CD4-positive, alpha-beta T cell (primary cell): Measurements from ENCODE around the gene UTP15. TPM values are rescaled to one million over a fixed set of nuclear protein-coding genes. Genes with fewer than 3 reads are reported as not detected.

Source experiments
- ATAC-seq: fragments of 200-7000 bp; cut with Tn5 transposase; one replicate; pipeline ENCODE4 v1.10.0; 2022; ENCODE audit warnings: mild to moderate bottlenecking; ENCODE audit not compliant: poor library complexity
- CTCF ChIA-PET: fragments of 350-600 bp; sonication (Branson Sonifier 250); formaldehyde crosslinking; loops from one replicate; lab custom pipeline; 2021; ENCODE audit warnings: antibody characterized with exemption, inconsistent platforms; lab: Charles Lee
- POLR2A ChIA-PET: fragments of 350-600 bp; sonication (Branson Sonifier 250); formaldehyde crosslinking; loops from one replicate; lab custom pipeline; 2021; ENCODE audit warnings: antibody characterized with exemption, inconsistent platforms; lab: Charles Lee
- DNase-seq, 14 experiments: peaks; one replicate each; pipeline ENCODE4 v3.0.0-alpha.2; 2013 to 2020; ENCODE audit warnings: mixed read lengths in 2 of 14
- H3K27ac ChIP-seq, 2 donors: one replicate each; pipeline versions ENCODE4 v1.5.1 to v1.7.0; 2013; ENCODE audit warnings: low read length in 2 of 2, low read depth in 1 of 2, mild to moderate bottlenecking in 1 of 2
- H3K27me3 ChIP-seq, 2 experiments: 1 replicate in 1 of 2; 2 replicates in 1 of 2; pipeline versions ENCODE4 v1.6.1 to v1.7.0; 2013; ENCODE audit warnings: low read length in 2 of 2, control low read depth in 1 of 2, mild to moderate bottlenecking in 1 of 2, moderate library complexity in 1 of 2; ENCODE audit not compliant: insufficient read depth in 2 of 2, control insufficient read depth in 1 of 2
- H3K36me3 ChIP-seq: one replicate; pipeline ENCODE4 v1.6.1; 2013; ENCODE audit warnings: low read length, control low read depth; ENCODE audit not compliant: insufficient read depth
- H3K4me1 ChIP-seq: one replicate; pipeline ENCODE4 v1.6.1; 2013; ENCODE audit warnings: low read length, control low read depth; ENCODE audit not compliant: insufficient read depth
- H3K4me3 ChIP-seq: one replicate; pipeline ENCODE4 v1.5.1; 2013; ENCODE audit warnings: mild to moderate bottlenecking, low read length, moderate library complexity
- H3K9me3 ChIP-seq, 2 experiments: 1 replicate in 1 of 2; 2 replicates in 1 of 2; pipeline versions ENCODE4 v1.6.1 to v1.7.0; 2013; ENCODE audit warnings: low read length in 2 of 2, mild to moderate bottlenecking in 2 of 2, control low read depth in 1 of 2, moderate library complexity in 1 of 2; ENCODE audit not compliant: control insufficient read depth in 1 of 2, insufficient read depth in 1 of 2
- H3K27ac Mint-ChIP-seq: one replicate; pipeline ENCODE4 v1.8.0; 2020; ENCODE audit warnings: mixed read lengths
- H3K27me3 Mint-ChIP-seq: one replicate; pipeline ENCODE4 v1.8.0; 2021; ENCODE audit warnings: mixed read lengths
- H3K36me3 Mint-ChIP-seq: one replicate; pipeline ENCODE4 v1.8.0; 2021; ENCODE audit warnings: low read depth, mixed read lengths
- H3K4me1 Mint-ChIP-seq: one replicate; pipeline ENCODE4 v1.8.0; 2021; ENCODE audit warnings: low read depth, mixed read lengths
- H3K4me3 Mint-ChIP-seq: one replicate; pipeline ENCODE4 v1.8.0; 2020; ENCODE audit warnings: mild to moderate bottlenecking, mixed read lengths
- H3K9me3 Mint-ChIP-seq: one replicate; pipeline ENCODE4 v1.8.0; 2020; ENCODE audit warnings: mixed read lengths
- intact Hi-C, 2 experiments: fragments of 100-400 bp; cut with DNase I in 1 of 2; cut with micrococcal nuclease in 1 of 2; formaldehyde crosslinking; loops; one replicate each; pipeline versions ENCODE4 v1.15.1 to v1.9.0; 2023 to 2025; cut with DNase I, micrococcal nuclease
- total RNA-seq, 174 experiments: library from RNA in 2 of 174; stranded (reverse) in 2 of 174; gene quantifications; one replicate each; pipeline ENCODE4 v1.2.3 and lab custom pipeline; 2021 to 2026
- TF ChIP-seq, protein P1 (sequence below): fragments of 200-600 bp; IDR thresholded peaks from one replicate; pipeline ENCODE4 v1.8.0; 2022; ENCODE audit warnings: antibody characterized with exemption, mild to moderate bottlenecking

The UTP15 gene
- total RNA-seq, 2 experiments from 2014 or later = 52.0 to 55.2 TPM

DNA sequence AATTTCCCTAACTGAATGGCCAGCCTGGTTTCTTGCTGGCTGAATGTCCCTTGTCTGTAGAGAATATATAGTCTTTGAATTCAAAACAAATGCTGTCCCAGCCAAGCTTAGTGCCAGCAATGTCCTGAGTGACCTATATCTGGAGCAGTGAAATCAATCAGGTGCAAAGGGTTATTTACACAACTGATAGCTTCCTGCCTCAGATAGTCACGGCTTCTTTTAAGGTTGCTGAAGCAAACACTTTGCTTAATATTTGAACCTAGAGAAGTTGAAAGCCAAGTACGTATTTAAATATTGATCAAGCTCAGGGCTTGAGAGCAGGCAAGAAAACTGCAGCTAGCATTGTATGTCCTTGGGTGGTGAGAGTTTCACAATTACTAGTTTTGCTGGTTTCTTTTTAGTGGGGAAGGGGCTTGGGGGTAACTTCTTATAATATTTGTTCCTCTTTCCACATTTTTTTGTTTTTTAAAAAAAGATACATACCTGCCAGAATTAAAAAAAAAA lies 58.4 kb downstream of the UTP15 start:
- peaks cover 59% of the 10 kb centered on the region for H3K27me3 Mint-ChIP-seq
- no peaks in the 10 kb centered on the region for H3K36me3 ChIP-seq
- no peak overlapping the region for H3K27ac Mint-ChIP-seq
- H3K4me3 ChIP-seq = no peak overlapping the region
- H3K4me3 Mint-ChIP-seq = no peak overlapping the region
- H3K9me3 ChIP-seq = no peaks in the 10 kb centered on the region
- no peak overlapping the region for H3K27ac ChIP-seq
- H3K27me3 ChIP-seq = peaks cover 25 to 37% of the 10 kb centered on the region in 2 experiments
- H3K4me1 ChIP-seq = peaks cover 11% of the 10 kb centered on the region
- POLR2A ChIA-PET = no interaction called here
- TF ChIP-seq, protein P1, sequence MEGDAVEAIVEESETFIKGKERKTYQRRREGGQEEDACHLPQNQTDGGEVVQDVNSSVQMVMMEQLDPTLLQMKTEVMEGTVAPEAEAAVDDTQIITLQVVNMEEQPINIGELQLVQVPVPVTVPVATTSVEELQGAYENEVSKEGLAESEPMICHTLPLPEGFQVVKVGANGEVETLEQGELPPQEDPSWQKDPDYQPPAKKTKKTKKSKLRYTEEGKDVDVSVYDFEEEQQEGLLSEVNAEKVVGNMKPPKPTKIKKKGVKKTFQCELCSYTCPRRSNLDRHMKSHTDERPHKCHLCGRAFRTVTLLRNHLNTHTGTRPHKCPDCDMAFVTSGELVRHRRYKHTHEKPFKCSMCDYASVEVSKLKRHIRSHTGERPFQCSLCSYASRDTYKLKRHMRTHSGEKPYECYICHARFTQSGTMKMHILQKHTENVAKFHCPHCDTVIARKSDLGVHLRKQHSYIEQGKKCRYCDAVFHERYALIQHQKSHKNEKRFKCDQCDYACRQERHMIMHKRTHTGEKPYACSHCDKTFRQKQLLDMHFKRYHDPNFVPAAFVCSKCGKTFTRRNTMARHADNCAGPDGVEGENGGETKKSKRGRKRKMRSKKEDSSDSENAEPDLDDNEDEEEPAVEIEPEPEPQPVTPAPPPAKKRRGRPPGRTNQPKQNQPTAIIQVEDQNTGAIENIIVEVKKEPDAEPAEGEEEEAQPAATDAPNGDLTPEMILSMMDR = no peak
- ATAC-seq (no peak), DNase-seq (no peak)
- H3K9me3 Mint-ChIP-seq = no peaks in the 10 kb centered on the region
- H3K4me1 Mint-ChIP-seq = peaks cover 5% of the 10 kb centered on the region
- CTCF ChIA-PET = no interaction called here
- intact Hi-C loops = no loop called here
- no peaks in the 10 kb centered on the region for H3K36me3 Mint-ChIP-seq

DNA sequence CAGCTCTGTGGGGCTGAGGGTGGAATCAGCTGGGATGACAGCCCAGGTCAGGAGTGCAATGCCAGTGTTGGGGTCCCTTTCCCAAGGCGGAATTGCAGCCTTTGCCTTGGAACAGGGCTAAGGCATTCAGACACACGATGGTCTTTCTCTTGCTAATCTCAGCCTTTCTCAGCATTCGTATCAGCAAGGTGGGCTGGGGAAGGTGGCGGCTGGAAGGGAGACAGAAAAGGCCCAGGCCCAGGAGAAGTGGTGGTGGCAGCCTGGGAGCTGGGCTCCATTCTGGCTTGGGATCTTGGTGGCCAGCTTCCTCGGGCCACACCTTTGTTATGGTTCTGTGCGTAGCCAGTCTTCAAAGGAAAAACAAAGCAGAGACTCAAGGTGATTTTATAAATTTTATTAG lies 59.3 kb downstream of the UTP15 start:
- ChIA-PET CTCF (no interaction called here), POLR2A (no interaction called here)
- no peak overlapping the region for H3K4me3 Mint-ChIP-seq
- Histone ChIP-seq H3K27ac (no peak overlapping the region), H3K9me3 (no peaks in the 10 kb centered on the region), H3K4me3 (no peak overlapping the region), H3K27me3 (peaks cover 27 to 39% of the 10 kb centered on the region in 2 experiments), H3K36me3 (no peaks in the 10 kb centered on the region), H3K4me1 (peaks cover 11% of the 10 kb centered on the region)
- peaks cover 5% of the 10 kb centered on the region for H3K4me1 Mint-ChIP-seq
- ATAC-seq (no peak), DNase-seq (no peak)
- TF ChIP-seq, protein P1 = no peak
- intact Hi-C loops = no loop called here
- H3K27me3 Mint-ChIP-seq = peaks cover 61% of the 10 kb centered on the region
- H3K9me3 Mint-ChIP-seq = no peaks in the 10 kb centered on the region
- H3K36me3 Mint-ChIP-seq = no peaks in the 10 kb centered on the region
- H3K27ac Mint-ChIP-seq = no peak overlapping the region

DNA sequence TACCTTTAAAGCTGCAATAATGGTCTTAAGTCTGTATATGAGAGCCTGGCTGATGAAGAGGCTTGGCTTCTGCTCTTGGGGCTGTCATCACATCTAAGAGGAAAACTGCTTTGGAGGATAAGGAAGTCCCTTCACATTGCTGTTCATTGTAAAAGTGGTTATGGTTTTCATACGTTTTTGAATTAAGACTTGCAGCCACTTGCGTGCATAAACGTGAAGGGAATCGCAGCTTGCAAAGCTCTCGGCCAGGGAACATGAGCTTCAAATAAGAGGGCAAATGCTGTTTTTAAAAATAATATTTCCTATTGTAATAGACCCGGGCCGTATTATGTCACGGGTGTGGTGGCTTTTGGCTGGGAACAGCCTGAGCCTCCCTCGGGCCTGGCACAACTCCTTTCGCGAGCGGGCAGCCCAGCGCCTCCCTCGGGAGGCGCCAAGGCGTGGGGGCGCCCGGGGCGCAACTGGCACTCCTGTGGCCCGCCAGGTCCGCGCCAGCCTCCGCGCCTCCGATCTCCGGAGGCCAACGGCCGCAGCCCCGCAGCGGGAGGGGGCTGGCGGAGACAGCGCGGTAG lies 59.9 kb downstream of the UTP15 start:
- Histone ChIP-seq H3K36me3 (no peaks in the 10 kb centered on the region), H3K4me3 (peak overlapping the region; percentile 14), H3K27me3 (peaks cover 27 to 39% of the 10 kb centered on the region in 2 experiments), H3K4me1 (peaks cover 11% of the 10 kb centered on the region), H3K27ac (no peak overlapping the region), H3K9me3 (no peaks in the 10 kb centered on the region)
- ChIA-PET CTCF (no interaction called here), POLR2A (no interaction called here)
- TF ChIP-seq, protein P1 = no peak
- H3K27ac Mint-ChIP-seq = no peak overlapping the region
- ATAC-seq = no peak
- H3K9me3 Mint-ChIP-seq = no peaks in the 10 kb centered on the region
- H3K36me3 Mint-ChIP-seq = no peaks in the 10 kb centered on the region
- intact Hi-C loops = no loop called here
- DNase-seq = peak in 1 of 14 experiments; percentile 1
- peaks cover 5% of the 10 kb centered on the region for H3K4me1 Mint-ChIP-seq
- peaks cover 60% of the 10 kb centered on the region for H3K27me3 Mint-ChIP-seq
- H3K4me3 Mint-ChIP-seq = peak overlapping the region; percentile 85
